Activated naive CD8-positive, alpha-beta T cell treated with anti-CD3 and anti-CD28 coated beads, Interleukin-2, amount 10 ng/mL, durations not matched to agents 7 days and 5 days (primary cell): ENCODE measurements around the gene INSC. TPM values are rescaled to one million over a fixed set of nuclear protein-coding genes. Genes with fewer than 3 reads are reported as not detected.

Experiments
- ATAC-seq: fragments of 150-1000 bp; cut with Tn5 transposase; one replicate; pipeline ENCODE4 v1.10.0; 2021; ENCODE audit warnings: low read depth, moderate library complexity
- POLR2A ChIA-PET: fragments of 350-600 bp; sonication (Branson Sonifier 250); formaldehyde crosslinking; loops from one replicate; lab custom pipeline; 2021; ENCODE audit warnings: antibody characterized with exemption; lab: Charles Lee
- DNase-seq: peaks from one replicate; pipeline ENCODE4 v3.0.0; 2021
- H3K27ac Mint-ChIP-seq: one replicate; pipeline ENCODE4 v1.8.0; 2022; ENCODE audit warnings: mild to moderate bottlenecking, mixed read lengths
- H3K27me3 Mint-ChIP-seq: one replicate; pipeline ENCODE4 v1.8.0; 2022; ENCODE audit warnings: mild to moderate bottlenecking, moderate library complexity, mixed read lengths
- H3K36me3 Mint-ChIP-seq: one replicate; pipeline ENCODE4 v1.8.0; 2021; ENCODE audit warnings: mild to moderate bottlenecking, mixed read lengths
- H3K4me1 Mint-ChIP-seq: one replicate; pipeline ENCODE4 v1.8.0; 2021; ENCODE audit warnings: mixed read lengths
- H3K4me3 Mint-ChIP-seq: one replicate; pipeline ENCODE4 v1.8.0; 2022; ENCODE audit warnings: mild to moderate bottlenecking, moderate library complexity, mixed read lengths
- H3K9me3 Mint-ChIP-seq: one replicate; pipeline ENCODE4 v1.8.0; 2021; ENCODE audit warnings: mixed read lengths
- total RNA-seq, 2 experiments: library from RNA; stranded (reverse); gene quantifications; one replicate each; pipeline ENCODE4 v1.2.3, GENCODE V29; 2021

Gene INSC
- total RNA-seq, 2 experiments from 2014 or later, result 0.23 TPM; not detected in 1

- Mint-ChIP-seq H3K4me3 (no peak overlapping the region), H3K27me3 (peaks cover 13% of the 10 kb centered on the region), H3K36me3 (no peaks in the 10 kb centered on the region), H3K9me3 (no peaks in the 10 kb centered on the region), H3K4me1 (peaks cover 2% of the 10 kb centered on the region), H3K27ac (no peak overlapping the region)
- POLR2A ChIA-PET, result no interaction called here
- DNase-seq, result no peak
- ATAC-seq, result no peak
Measured at GRCh38 chr11:15097411-15097810, 17.3 kb upstream of the INSC start.

- DNase-seq (no peak), ATAC-seq (no peak)
- no peaks in the 10 kb centered on the region for H3K36me3 Mint-ChIP-seq
- no peak overlapping the region for H3K4me3 Mint-ChIP-seq
- POLR2A ChIA-PET, result no interaction called here
- H3K27ac Mint-ChIP-seq, result no peak overlapping the region
- peaks cover 10% of the 10 kb centered on the region for H3K27me3 Mint-ChIP-seq
- H3K4me1 Mint-ChIP-seq, result peaks cover 2% of the 10 kb centered on the region
- H3K9me3 Mint-ChIP-seq, result no peaks in the 10 kb centered on the region
Measured at GRCh38 chr11:15099267-15099666, 15.5 kb upstream of the INSC start.

- DNase-seq (no peak), ATAC-seq (peak; percentile 67)
- H3K4me3 Mint-ChIP-seq, result no peak overlapping the region
- H3K27me3 Mint-ChIP-seq, result peaks cover 8% of the 10 kb centered on the region
- H3K9me3 Mint-ChIP-seq, result no peaks in the 10 kb centered on the region
- POLR2A ChIA-PET, result no interaction called here
- no peak overlapping the region for H3K27ac Mint-ChIP-seq
- H3K4me1 Mint-ChIP-seq, result peaks cover 2% of the 10 kb centered on the region
- no peaks in the 10 kb centered on the region for H3K36me3 Mint-ChIP-seq
Measured at GRCh38 chr11:15101072-15101709, 13.5 kb upstream of the INSC start.

DNA sequence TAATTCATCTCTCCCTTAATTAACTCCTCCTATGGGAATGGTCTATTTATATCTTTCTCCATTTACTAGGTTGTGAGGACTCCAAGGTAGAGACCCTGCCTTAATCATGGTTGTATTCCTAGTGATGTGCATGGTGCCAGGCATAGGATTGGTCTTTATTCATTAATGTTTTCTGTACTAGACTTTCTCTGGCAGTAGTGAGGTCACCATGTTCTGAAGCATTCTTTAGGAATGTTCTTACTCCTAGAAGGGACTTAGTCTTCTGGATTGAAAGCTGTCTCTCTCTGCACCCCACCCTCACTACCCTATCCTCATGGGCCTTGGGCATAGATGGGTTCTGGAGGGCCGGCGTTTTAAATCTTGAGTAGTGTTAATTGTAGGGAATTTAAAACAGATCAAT is 10.6 kb upstream of the INSC start:
- POLR2A ChIA-PET, result no interaction called here
- ATAC-seq (no peak), DNase-seq (no peak)
- H3K27me3 Mint-ChIP-seq, result peaks cover 3% of the 10 kb centered on the region
- no peak overlapping the region for H3K4me3 Mint-ChIP-seq
- peaks cover 5% of the 10 kb centered on the region for H3K4me1 Mint-ChIP-seq
- no peak overlapping the region for H3K27ac Mint-ChIP-seq
- H3K36me3 Mint-ChIP-seq, result no peaks in the 10 kb centered on the region
- H3K9me3 Mint-ChIP-seq, result no peaks in the 10 kb centered on the region

DNA sequence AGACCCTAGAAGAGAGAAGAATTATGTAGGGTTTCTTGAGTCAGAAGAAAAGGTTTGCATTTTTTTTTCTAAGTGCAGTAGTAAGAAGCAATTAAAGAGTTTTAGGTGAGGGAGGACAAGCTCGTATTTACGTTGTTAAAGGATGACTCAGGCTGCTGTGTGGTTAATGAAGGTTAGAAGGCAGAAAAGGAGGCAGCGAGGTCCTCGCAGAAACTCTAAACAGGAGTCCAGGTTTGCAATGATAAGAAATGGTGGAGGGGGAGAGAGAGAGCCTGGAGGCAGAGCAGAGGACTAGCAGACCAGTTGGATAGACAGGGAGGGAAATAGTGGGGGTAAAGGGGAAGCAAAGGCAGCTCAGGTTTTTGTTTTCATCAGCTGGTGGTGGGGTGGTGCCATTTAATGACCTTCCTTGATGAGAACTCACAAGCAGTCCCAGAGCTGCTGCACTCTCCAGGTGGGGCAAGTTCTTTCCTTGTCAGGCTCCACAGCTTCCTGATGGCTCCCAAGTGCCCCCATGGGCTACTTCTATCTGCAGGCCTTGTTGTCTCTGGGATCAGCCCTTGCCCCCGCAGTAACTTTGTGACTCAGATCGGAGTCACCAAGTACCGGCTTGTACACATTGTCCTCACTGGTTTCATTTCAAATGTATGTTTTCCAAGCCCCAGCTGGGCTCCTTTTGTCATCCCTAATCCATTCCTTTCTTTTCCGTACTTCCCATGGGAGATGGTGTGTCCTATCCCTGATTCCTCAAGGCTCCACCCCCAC is 8.3 kb upstream of the INSC start:
- Mint-ChIP-seq H3K9me3 (no peaks in the 10 kb centered on the region), H3K36me3 (no peaks in the 10 kb centered on the region), H3K27me3 (peaks cover under 1% of the 10 kb centered on the region), H3K27ac (no peak overlapping the region), H3K4me3 (no peak overlapping the region), H3K4me1 (peaks cover 3% of the 10 kb centered on the region)
- DNase-seq, result no peak
- POLR2A ChIA-PET, result no interaction called here
- ATAC-seq, result no peak

DNA sequence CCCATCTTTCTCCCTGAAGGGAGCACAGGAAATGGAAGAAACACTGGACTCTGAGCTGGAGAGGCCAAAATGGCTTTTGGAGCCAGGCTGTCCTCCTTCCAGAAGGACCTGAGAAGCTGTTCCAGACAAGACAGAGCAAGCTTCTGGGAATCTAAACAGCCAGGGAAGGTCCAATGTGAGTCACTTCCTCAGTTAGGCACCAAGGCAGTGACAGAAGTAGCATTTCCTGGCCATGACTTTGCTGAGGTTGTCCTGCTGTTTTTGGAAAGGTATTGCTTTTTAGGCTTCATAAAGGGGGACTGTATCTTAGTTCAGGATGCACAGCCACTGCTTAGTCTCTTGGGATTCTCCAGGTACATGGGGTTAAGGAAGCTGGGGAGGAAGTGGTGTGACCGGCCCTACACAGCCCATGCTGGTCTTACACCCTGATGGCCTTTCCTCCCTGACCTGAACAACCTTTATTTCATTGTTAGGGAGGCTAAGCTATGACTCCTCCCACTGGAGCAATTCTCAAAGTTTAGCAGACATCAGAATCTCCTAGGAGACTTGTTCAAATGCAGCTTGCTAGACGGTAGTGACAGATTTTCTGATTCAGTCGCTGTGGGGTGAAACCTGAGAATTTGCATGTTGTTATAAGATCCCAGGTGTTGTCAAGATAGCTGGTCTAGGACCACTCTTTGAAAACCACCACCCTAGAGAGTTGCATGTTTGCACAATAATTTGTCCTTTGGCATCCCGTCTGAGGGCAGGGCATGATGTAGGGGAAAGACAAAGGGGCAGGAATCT is 6.8 kb upstream of the INSC start:
- peaks cover 3% of the 10 kb centered on the region for H3K4me1 Mint-ChIP-seq
- no peaks in the 10 kb centered on the region for H3K36me3 Mint-ChIP-seq
- no peaks in the 10 kb centered on the region for H3K9me3 Mint-ChIP-seq
- H3K4me3 Mint-ChIP-seq, result no peak overlapping the region
- ATAC-seq (no peak), DNase-seq (no peak)
- POLR2A ChIA-PET, result no interaction called here
- H3K27ac Mint-ChIP-seq, result no peak overlapping the region
- H3K27me3 Mint-ChIP-seq, result peaks cover 1% of the 10 kb centered on the region

GRCh38 chr11:15108592-15109130 is 6.1 kb upstream of the INSC start:
- Mint-ChIP-seq H3K4me3 (no peak overlapping the region), H3K27ac (no peak overlapping the region), H3K4me1 (peaks cover 9% of the 10 kb centered on the region), H3K9me3 (no peaks in the 10 kb centered on the region), H3K36me3 (no peaks in the 10 kb centered on the region), H3K27me3 (peaks cover 7% of the 10 kb centered on the region)
- DNase-seq (no peak), ATAC-seq (no peak)
- POLR2A ChIA-PET, result no interaction called here

GRCh38 chr11:15109602-15110001 is 5.1 kb upstream of the INSC start:
- Mint-ChIP-seq H3K4me3 (no peak overlapping the region), H3K9me3 (no peaks in the 10 kb centered on the region), H3K36me3 (no peaks in the 10 kb centered on the region), H3K27me3 (peaks cover 13% of the 10 kb centered on the region), H3K27ac (no peak overlapping the region), H3K4me1 (peaks cover 12% of the 10 kb centered on the region)
- ATAC-seq, result no peak
- POLR2A ChIA-PET, result no interaction called here
- no peak for DNase-seq

DNA sequence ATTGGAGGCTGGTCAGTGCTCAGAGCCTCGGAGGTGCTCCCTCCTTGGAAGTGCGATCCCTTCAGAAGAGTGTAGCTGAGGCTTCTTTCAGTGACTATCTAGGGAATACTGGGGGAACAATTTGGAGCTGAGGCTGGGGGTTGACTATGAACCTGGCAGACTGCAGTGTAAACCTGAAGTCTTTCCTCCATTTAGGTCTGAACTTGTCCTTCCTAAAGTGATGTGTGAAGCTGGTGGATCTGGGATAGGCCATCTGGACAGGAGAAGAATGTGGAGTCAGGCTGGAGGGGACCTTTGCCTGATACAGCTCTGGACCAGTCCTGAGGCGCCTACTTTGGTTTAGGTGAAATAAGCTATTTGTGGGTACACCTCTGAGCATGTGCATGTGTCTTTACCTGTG is 3.5 kb upstream of the INSC start:
- no peak for DNase-seq
- POLR2A ChIA-PET, result no interaction called here
- Mint-ChIP-seq H3K36me3 (no peaks in the 10 kb centered on the region), H3K4me1 (peaks cover 15% of the 10 kb centered on the region), H3K27me3 (peaks cover 25% of the 10 kb centered on the region), H3K27ac (no peak overlapping the region), H3K9me3 (no peaks in the 10 kb centered on the region), H3K4me3 (no peak overlapping the region)
- no peak for ATAC-seq

GRCh38 chr11:15112131-15112541 is 2.6 kb upstream of the INSC start:
- no peak for ATAC-seq
- peaks cover 17% of the 10 kb centered on the region for H3K4me1 Mint-ChIP-seq
- H3K36me3 Mint-ChIP-seq, result no peaks in the 10 kb centered on the region
- peaks cover 33% of the 10 kb centered on the region for H3K27me3 Mint-ChIP-seq
- peaks cover 3% of the 10 kb centered on the region for H3K9me3 Mint-ChIP-seq
- no peak for DNase-seq
- no peak overlapping the region for H3K4me3 Mint-ChIP-seq
- H3K27ac Mint-ChIP-seq, result no peak overlapping the region
- POLR2A ChIA-PET, result no interaction called here

DNA sequence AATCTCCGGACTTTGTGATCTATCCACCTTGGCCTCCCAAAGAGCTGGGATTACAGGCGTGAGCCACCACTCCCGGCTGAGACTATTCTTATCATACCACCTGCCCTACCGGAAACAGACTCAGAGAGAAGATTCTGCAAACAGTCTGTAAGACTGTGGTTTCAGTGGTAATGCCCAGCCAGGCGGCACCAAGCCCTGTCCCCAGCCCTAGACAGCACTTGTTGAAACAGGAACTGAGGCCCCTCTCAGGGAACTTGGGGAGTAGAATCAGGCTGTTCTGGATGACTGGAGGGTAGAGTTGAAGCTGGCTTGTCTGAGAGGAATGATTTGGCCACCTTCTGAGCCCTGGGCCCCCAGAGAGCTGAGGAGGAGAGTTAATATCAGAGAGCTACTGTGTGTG is 1.3 kb upstream of the INSC start:
- no peak for DNase-seq
- no peak overlapping the region for H3K27ac Mint-ChIP-seq
- POLR2A ChIA-PET, result no interaction called here
- peaks cover 20% of the 10 kb centered on the region for H3K4me1 Mint-ChIP-seq
- H3K4me3 Mint-ChIP-seq, result peak overlapping the region; percentile 27
- H3K27me3 Mint-ChIP-seq, result peaks cover 40% of the 10 kb centered on the region
- peaks cover 4% of the 10 kb centered on the region for H3K9me3 Mint-ChIP-seq
- peak; percentile 66 for ATAC-seq
- H3K36me3 Mint-ChIP-seq, result no peaks in the 10 kb centered on the region

GRCh38 chr11:15115686-15116085 is 963 bp downstream of the INSC start:
- peaks cover 36% of the 10 kb centered on the region for H3K4me1 Mint-ChIP-seq
- POLR2A ChIA-PET, result no interaction called here
- no peak overlapping the region for H3K27ac Mint-ChIP-seq
- ATAC-seq (no peak), DNase-seq (no peak)
- no peaks in the 10 kb centered on the region for H3K36me3 Mint-ChIP-seq
- H3K9me3 Mint-ChIP-seq, result peaks cover 4% of the 10 kb centered on the region
- no peak overlapping the region for H3K4me3 Mint-ChIP-seq
- peaks cover 40% of the 10 kb centered on the region for H3K27me3 Mint-ChIP-seq

GRCh38 chr11:15117751-15118150 is 3.0 kb downstream of the INSC start:
- POLR2A ChIA-PET, result interaction anchor here (0.6 to 1.3 kb wide), 2 partner anchors 16 to 111 kb away, joined by 3 read pairs; no protein-coding TSS in a partner anchor
- no peaks in the 10 kb centered on the region for H3K36me3 Mint-ChIP-seq
- H3K9me3 Mint-ChIP-seq, result peaks cover 4% of the 10 kb centered on the region

More at GRCh38 chr11:15117751-15118150, 3.0 kb downstream of the INSC start:
- H3K27me3 Mint-ChIP-seq, result peaks cover 52% of the 10 kb centered on the region
- peaks cover 36% of the 10 kb centered on the region for H3K4me1 Mint-ChIP-seq
- no peak overlapping the region for H3K27ac Mint-ChIP-seq
- no peak for DNase-seq
- ATAC-seq, result no peak
- H3K4me3 Mint-ChIP-seq, result no peak overlapping the region
